ENCODE data around the gene PLXNA4. TPM values are rescaled to one million over a fixed set of nuclear protein-coding genes. Genes with fewer than 3 reads are reported as not detected.
A peak's percentile ranks its signal among the peaks of the same experiment; 100 is the strongest.

The PLXNA4 gene
- total RNA-seq, 4 donors from 2014 or later: 0.31 to 0.66 (median 0.43) TPM

- Histone ChIP-seq H3K9me3 (no peaks in the 10 kb centered on the region), H3K4me3 (no peak overlapping the region), H3K4me1 (peaks cover 3 to 6% of the 10 kb centered on the region in 2 donors), H3K27me3 (no peaks in the 10 kb centered on the region), H3K27ac (no peak overlapping the region), H3K36me3 (no peaks in the 10 kb centered on the region)
- no peak for ATAC-seq
- intact Hi-C loops (cut with DNase I; ENCODE audit: low total_unique reads) (loop anchor here (10.0 kb wide), 1 partner anchor 137 kb away; no protein-coding TSS in a partner anchor), in situ Hi-C loops (cut with MboI; ENCODE audit: low sequenced_read_pairs in 4 of 4) (no loop called here)
- TF ChIP-seq POLR2A (IDR thresholded peaks at IDR 0.05) (no peak), CTCF (IDR thresholded peaks at IDR 0.05 in 4 of 5, conservative IDR thresholded peaks at IDR 0.05 in 1 of 5) (no peak)
- no peak for DNase-seq
Observed at GRCh38 chr7:132142006-132142405, 434.3 kb downstream of the PLXNA4 start.

GRCh38 chr7:132141109-132141508 lies 435.2 kb downstream of the PLXNA4 start:
- TF ChIP-seq CTCF (IDR thresholded peaks at IDR 0.05 in 4 of 5, conservative IDR thresholded peaks at IDR 0.05 in 1 of 5): no peak
- no peak for TF ChIP-seq POLR2A (IDR thresholded peaks at IDR 0.05)
- in situ Hi-C loops (cut with MboI; ENCODE audit: low sequenced_read_pairs in 4 of 4): no loop called here
- H3K4me1 ChIP-seq: peaks cover 3 to 6% of the 10 kb centered on the region in 2 donors
- no peak overlapping the region for H3K27ac ChIP-seq
- no peaks in the 10 kb centered on the region for H3K27me3 ChIP-seq
- intact Hi-C loops (cut with DNase I; ENCODE audit: low total_unique reads): loop anchor here (10.0 kb wide), 1 partner anchor 136 kb away; no protein-coding TSS in a partner anchor
- DNase-seq: no peak
- H3K9me3 ChIP-seq: no peaks in the 10 kb centered on the region
- H3K4me3 ChIP-seq: no peak overlapping the region
- H3K36me3 ChIP-seq: no peaks in the 10 kb centered on the region
- ATAC-seq: no peak

- no peak for TF ChIP-seq CTCF (IDR thresholded peaks at IDR 0.05 in 4 of 5, conservative IDR thresholded peaks at IDR 0.05 in 1 of 5)
- no peak for TF ChIP-seq POLR2A (IDR thresholded peaks at IDR 0.05)
- ATAC-seq (no peak), DNase-seq (no peak)
- Histone ChIP-seq H3K27ac (no peak overlapping the region), H3K36me3 (no peaks in the 10 kb centered on the region), H3K4me3 (no peak overlapping the region), H3K4me1 (peaks cover 3 to 5% of the 10 kb centered on the region in 2 donors), H3K27me3 (no peaks in the 10 kb centered on the region), H3K9me3 (no peaks in the 10 kb centered on the region)
- in situ Hi-C loops (cut with MboI; ENCODE audit: low sequenced_read_pairs in 4 of 4): no loop called here
- intact Hi-C loops (cut with DNase I; ENCODE audit: low total_unique reads): loop anchor here (10.0 kb wide), 1 partner anchor 136 kb away; no protein-coding TSS in a partner anchor
Observed at GRCh38 chr7:132140341-132140740, 435.9 kb downstream of the PLXNA4 start.

- no peaks in the 10 kb centered on the region for H3K27me3 ChIP-seq
- H3K9me3 ChIP-seq: no peaks in the 10 kb centered on the region
- intact Hi-C loops (cut with DNase I; ENCODE audit: low total_unique reads) (no loop called here), in situ Hi-C loops (cut with MboI; ENCODE audit: low sequenced_read_pairs in 4 of 4) (no loop called here)
- no peak overlapping the region for H3K4me3 ChIP-seq
- H3K27ac ChIP-seq: peak overlapping the region in 1 of 4 donors; percentile 4
- DNase-seq (peak in 1 of 2 donors; percentile 41), ATAC-seq (peak in 1 of 2 donors; percentile 89)
- H3K4me1 ChIP-seq: peaks cover 2 to 3% of the 10 kb centered on the region in 2 donors
- TF ChIP-seq CTCF (IDR thresholded peaks at IDR 0.05 in 4 of 5, conservative IDR thresholded peaks at IDR 0.05 in 1 of 5) (no peak), POLR2A (IDR thresholded peaks at IDR 0.05) (no peak)
- H3K36me3 ChIP-seq: no peaks in the 10 kb centered on the region
Observed at GRCh38 chr7:132138817-132139216, 437.5 kb downstream of the PLXNA4 start.

GRCh38 chr7:132137681-132138080 lies 438.6 kb downstream of the PLXNA4 start:
- TF ChIP-seq POLR2A (IDR thresholded peaks at IDR 0.05): no peak
- no peak for TF ChIP-seq CTCF (IDR thresholded peaks at IDR 0.05 in 4 of 5, conservative IDR thresholded peaks at IDR 0.05 in 1 of 5)
- intact Hi-C loops (cut with DNase I; ENCODE audit: low total_unique reads): no loop called here
- no peaks in the 10 kb centered on the region for H3K9me3 ChIP-seq
- DNase-seq (no peak), ATAC-seq (no peak)
- no peak overlapping the region for H3K27ac ChIP-seq
- H3K36me3 ChIP-seq: no peaks in the 10 kb centered on the region
- peaks cover under 1 to 5% of the 10 kb centered on the region in 2 donors for H3K4me1 ChIP-seq
- H3K27me3 ChIP-seq: no peaks in the 10 kb centered on the region
- H3K4me3 ChIP-seq: no peak overlapping the region
- in situ Hi-C loops (cut with MboI; ENCODE audit: low sequenced_read_pairs in 4 of 4): no loop called here
